ENCODE data around the gene MSL1. TPM values are rescaled to one million over a fixed set of nuclear protein-coding genes. Genes with fewer than 3 reads are reported as not detected.

The MSL1 gene
- total and polyA plus RNA-seq, 9 of the 15 experiments (the other 6 are each of a cell fraction or from before 2014, with no cell fraction given) = 13.8 to 120 (median 61.9) TPM

DNA sequence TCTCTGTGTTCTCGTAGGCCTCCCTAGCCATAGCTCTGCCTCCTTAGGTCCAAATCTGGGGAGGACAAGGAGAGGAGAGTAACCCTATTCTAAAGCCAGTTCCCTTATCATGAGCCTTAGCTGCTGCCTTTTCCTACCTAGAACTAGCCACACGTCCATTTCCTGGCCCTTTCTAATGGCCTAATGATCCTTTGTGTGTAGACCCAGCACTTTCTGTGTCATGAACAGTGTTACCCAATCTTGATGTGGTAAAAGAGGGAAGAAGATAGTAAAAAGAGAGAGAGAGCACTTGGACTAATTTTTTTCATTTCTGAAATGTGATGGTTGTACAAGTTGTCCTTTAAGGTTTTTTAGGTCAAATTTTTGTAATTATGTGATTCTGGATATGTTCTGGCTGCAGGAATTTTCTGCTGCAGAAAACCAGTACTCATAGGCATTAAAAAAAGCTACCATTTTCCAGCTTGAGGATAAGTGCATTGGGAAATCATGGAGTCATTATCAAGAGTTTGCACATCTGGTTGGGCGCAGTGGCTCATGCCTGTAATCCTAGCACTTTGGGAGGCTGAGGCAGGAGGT, 36.8 kb downstream of the MSL1 start (continued):
- TF ChIP-seq, protein P1, sequence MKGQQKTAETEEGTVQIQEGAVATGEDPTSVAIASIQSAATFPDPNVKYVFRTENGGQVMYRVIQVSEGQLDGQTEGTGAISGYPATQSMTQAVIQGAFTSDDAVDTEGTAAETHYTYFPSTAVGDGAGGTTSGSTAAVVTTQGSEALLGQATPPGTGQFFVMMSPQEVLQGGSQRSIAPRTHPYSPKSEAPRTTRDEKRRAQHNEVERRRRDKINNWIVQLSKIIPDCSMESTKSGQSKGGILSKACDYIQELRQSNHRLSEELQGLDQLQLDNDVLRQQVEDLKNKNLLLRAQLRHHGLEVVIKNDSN (CRISPR knock-in tag; IDR thresholded peaks at IDR 0.05) = no peak
- TF ChIP-seq SRSF3 (IDR thresholded peaks at IDR 0.05; ENCODE audit: insufficient read depth, low read length) (no peak), ETV1 (tag; conservative IDR thresholded peaks at IDR 0.05; ENCODE audit: low read depth) (no peak), CC2D1A (IDR thresholded peaks at IDR 0.05) (no peak), SRSF9 (IDR thresholded peaks at IDR 0.05; ENCODE audit: borderline replicate concordance, low read depth, low read length) (no peak)
- TF ChIP-seq, protein P2, sequence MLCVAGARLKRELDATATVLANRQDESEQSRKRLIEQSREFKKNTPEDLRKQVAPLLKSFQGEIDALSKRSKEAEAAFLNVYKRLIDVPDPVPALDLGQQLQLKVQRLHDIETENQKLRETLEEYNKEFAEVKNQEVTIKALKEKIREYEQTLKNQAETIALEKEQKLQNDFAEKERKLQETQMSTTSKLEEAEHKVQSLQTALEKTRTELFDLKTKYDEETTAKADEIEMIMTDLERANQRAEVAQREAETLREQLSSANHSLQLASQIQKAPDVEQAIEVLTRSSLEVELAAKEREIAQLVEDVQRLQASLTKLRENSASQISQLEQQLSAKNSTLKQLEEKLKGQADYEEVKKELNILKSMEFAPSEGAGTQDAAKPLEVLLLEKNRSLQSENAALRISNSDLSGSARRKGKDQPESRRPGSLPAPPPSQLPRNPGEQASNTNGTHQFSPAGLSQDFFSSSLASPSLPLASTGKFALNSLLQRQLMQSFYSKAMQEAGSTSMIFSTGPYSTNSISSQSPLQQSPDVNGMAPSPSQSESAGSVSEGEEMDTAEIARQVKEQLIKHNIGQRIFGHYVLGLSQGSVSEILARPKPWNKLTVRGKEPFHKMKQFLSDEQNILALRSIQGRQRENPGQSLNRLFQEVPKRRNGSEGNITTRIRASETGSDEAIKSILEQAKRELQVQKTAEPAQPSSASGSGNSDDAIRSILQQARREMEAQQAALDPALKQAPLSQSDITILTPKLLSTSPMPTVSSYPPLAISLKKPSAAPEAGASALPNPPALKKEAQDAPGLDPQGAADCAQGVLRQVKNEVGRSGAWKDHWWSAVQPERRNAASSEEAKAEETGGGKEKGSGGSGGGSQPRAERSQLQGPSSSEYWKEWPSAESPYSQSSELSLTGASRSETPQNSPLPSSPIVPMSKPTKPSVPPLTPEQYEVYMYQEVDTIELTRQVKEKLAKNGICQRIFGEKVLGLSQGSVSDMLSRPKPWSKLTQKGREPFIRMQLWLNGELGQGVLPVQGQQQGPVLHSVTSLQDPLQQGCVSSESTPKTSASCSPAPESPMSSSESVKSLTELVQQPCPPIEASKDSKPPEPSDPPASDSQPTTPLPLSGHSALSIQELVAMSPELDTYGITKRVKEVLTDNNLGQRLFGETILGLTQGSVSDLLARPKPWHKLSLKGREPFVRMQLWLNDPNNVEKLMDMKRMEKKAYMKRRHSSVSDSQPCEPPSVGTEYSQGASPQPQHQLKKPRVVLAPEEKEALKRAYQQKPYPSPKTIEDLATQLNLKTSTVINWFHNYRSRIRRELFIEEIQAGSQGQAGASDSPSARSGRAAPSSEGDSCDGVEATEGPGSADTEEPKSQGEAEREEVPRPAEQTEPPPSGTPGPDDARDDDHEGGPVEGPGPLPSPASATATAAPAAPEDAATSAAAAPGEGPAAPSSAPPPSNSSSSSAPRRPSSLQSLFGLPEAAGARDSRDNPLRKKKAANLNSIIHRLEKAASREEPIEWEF (CRISPR knock-in tag; IDR thresholded peaks at IDR 0.05) = no peak
